ENCODE measurements around the gene ADK. TPM values are rescaled to one million over a fixed set of nuclear protein-coding genes. Genes with fewer than 3 reads are reported as not detected.

ADK gene
- total RNA-seq, 3 donors from 2014 or later: 27.2 to 50.8 (median 40.0) TPM

DNA sequence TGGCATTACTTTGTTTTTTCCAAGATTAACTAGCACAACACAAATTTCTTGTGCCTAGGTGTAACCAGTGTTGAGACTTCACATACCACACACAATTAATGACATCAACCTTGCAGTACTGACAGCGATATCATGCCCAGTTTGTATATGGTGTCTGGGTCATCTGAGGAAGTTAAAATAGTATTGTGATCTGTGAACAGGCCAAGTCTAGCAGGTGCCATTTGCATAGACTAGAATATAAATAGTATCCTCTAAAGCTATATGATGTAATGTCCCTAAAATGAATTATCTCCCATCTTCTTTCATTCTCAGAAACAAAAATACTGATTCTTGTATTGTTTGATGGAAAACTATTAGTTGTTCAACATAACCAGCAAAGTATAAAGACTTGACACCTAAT is 499.6 kb downstream of the ADK start:
- Histone ChIP-seq H3K27ac (no peak overlapping the region), H3K4me3 (no peak overlapping the region), H3K27me3 (no peaks in the 10 kb centered on the region), H3K9me3 (no peaks in the 10 kb centered on the region), H3K36me3 (no peaks in the 10 kb centered on the region), H3K4me1 (no peaks in the 10 kb centered on the region)
- no peak for DNase-seq (ENCODE audit: low spot score in 2 of 2)
- intact Hi-C loops (cut with DNase I; ENCODE audit: low total_unique reads): no loop called here
- TF ChIP-seq, protein P1, sequence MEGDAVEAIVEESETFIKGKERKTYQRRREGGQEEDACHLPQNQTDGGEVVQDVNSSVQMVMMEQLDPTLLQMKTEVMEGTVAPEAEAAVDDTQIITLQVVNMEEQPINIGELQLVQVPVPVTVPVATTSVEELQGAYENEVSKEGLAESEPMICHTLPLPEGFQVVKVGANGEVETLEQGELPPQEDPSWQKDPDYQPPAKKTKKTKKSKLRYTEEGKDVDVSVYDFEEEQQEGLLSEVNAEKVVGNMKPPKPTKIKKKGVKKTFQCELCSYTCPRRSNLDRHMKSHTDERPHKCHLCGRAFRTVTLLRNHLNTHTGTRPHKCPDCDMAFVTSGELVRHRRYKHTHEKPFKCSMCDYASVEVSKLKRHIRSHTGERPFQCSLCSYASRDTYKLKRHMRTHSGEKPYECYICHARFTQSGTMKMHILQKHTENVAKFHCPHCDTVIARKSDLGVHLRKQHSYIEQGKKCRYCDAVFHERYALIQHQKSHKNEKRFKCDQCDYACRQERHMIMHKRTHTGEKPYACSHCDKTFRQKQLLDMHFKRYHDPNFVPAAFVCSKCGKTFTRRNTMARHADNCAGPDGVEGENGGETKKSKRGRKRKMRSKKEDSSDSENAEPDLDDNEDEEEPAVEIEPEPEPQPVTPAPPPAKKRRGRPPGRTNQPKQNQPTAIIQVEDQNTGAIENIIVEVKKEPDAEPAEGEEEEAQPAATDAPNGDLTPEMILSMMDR (IDR thresholded peaks at IDR 0.05): no peak
- TF ChIP-seq POLR2A (IDR thresholded peaks at IDR 0.05) (no peak), POLR2AphosphoS5 (IDR thresholded peaks at IDR 0.05) (no peak)

DNA sequence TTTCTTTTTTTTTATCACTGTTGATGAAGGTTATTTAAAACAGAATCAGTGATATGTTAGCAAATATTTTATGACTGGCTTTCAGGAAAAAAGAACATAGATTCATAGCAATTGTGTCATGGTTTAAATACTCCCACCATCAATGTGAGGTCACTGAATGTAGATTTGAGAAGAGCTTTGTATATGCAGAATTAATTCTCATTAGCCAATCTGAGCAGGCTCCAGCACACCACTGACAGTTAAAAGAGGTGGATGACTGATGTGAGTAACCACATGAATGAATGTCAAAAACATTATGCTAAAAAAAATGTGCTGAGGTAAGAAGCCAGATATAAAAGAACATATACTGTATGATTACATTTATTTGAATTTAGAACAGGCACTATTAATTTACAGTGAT is 500.5 kb downstream of the ADK start:
- H3K27ac ChIP-seq: no peak overlapping the region
- H3K36me3 ChIP-seq: no peaks in the 10 kb centered on the region
- H3K9me3 ChIP-seq: no peaks in the 10 kb centered on the region
- H3K27me3 ChIP-seq: no peaks in the 10 kb centered on the region
- DNase-seq (ENCODE audit: low spot score in 2 of 2): no peak
- H3K4me3 ChIP-seq: no peak overlapping the region
- TF ChIP-seq POLR2AphosphoS5 (IDR thresholded peaks at IDR 0.05) (no peak), POLR2A (IDR thresholded peaks at IDR 0.05) (no peak)
- TF ChIP-seq, protein P1 (IDR thresholded peaks at IDR 0.05): no peak
- H3K4me1 ChIP-seq: no peaks in the 10 kb centered on the region
- intact Hi-C loops (cut with DNase I; ENCODE audit: low total_unique reads): no loop called here

DNA sequence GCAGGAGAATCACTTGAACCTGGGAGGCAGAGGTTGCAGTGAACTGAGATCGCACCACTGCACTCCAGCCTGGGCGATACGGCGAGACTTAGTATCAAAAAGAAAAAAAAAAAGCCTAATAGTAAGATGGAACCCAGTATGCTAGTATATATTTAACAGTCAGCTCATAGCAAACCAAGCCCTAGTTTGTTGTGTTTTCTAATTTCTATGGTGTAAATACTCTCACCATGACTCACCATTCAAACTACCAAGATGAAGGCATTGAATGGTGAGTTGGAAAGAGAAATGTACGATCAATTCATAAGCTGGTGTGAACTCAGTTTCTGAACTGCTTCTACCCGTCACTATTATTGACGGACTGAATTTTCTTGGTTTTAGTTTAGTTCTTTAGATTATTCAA is 501.6 kb downstream of the ADK start:
- H3K36me3 ChIP-seq: no peaks in the 10 kb centered on the region
- H3K27me3 ChIP-seq: no peaks in the 10 kb centered on the region
- H3K4me3 ChIP-seq: no peak overlapping the region
- intact Hi-C loops (cut with DNase I; ENCODE audit: low total_unique reads): no loop called here
- H3K27ac ChIP-seq: no peak overlapping the region
- H3K4me1 ChIP-seq: no peaks in the 10 kb centered on the region
- no peak for DNase-seq (ENCODE audit: low spot score in 2 of 2)
- H3K9me3 ChIP-seq: no peaks in the 10 kb centered on the region
- TF ChIP-seq POLR2AphosphoS5 (IDR thresholded peaks at IDR 0.05) (no peak), POLR2A (IDR thresholded peaks at IDR 0.05) (no peak)
- TF ChIP-seq, protein P1 (IDR thresholded peaks at IDR 0.05): no peak

DNA sequence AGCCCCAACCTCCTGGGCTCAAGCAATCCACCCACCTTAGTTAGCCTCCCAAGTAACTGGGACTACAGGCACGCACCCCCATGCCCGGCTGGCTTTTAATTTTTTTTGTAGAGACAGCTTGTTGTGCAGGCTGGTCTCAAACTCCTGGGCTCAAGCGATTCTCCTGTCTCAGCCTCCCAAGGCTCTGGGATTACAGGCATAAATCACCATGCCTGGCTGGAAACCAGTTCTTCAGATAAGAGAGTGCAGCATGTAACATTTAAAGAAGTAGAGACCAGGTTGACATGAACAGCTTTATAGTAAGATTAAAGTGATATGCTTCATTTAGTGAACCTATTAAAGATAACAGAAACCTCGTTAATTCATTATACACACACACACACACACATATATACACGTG is 507.5 kb downstream of the ADK start:
- Histone ChIP-seq H3K4me1 (no peaks in the 10 kb centered on the region), H3K4me3 (no peak overlapping the region), H3K27ac (no peak overlapping the region), H3K27me3 (no peaks in the 10 kb centered on the region), H3K36me3 (no peaks in the 10 kb centered on the region), H3K9me3 (no peaks in the 10 kb centered on the region)
- no peak for TF ChIP-seq POLR2AphosphoS5 (IDR thresholded peaks at IDR 0.05)
- TF ChIP-seq, protein P1 (IDR thresholded peaks at IDR 0.05): no peak
- no peak for TF ChIP-seq POLR2A (IDR thresholded peaks at IDR 0.05)
- intact Hi-C loops (cut with DNase I; ENCODE audit: low total_unique reads): no loop called here
- no peak for DNase-seq (ENCODE audit: low spot score in 2 of 2)

DNA sequence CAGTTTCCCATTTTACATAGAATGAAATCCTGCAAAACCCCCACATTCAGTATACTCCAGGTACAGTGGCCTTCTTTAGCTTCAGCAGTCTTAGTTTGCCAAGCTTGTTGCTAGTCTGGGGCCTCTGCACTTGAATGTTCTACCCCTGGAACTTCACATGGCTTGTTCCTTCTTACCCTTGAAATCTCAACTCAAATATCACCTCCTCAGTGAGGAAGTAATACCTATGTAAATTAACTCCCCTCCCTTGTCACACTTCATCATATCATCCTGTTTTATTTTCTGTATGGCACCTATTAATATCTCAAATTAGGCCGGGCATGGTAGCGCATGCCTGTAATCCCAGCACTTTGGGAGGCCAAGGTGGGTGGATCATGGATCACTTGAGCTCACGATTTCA is 511.6 kb downstream of the ADK start:
- TF ChIP-seq POLR2A (IDR thresholded peaks at IDR 0.05): no peak
- no peak for TF ChIP-seq POLR2AphosphoS5 (IDR thresholded peaks at IDR 0.05)
- TF ChIP-seq, protein P1 (IDR thresholded peaks at IDR 0.05): no peak

More for the DNA sequence above, 511.6 kb downstream of the ADK start:
- Histone ChIP-seq H3K4me1 (no peaks in the 10 kb centered on the region), H3K27ac (no peak overlapping the region), H3K9me3 (no peaks in the 10 kb centered on the region), H3K27me3 (no peaks in the 10 kb centered on the region), H3K4me3 (no peak overlapping the region), H3K36me3 (no peaks in the 10 kb centered on the region)
- intact Hi-C loops (cut with DNase I; ENCODE audit: low total_unique reads): no loop called here
- no peak for DNase-seq (ENCODE audit: low spot score in 2 of 2)

Measured in breast epithelium (tissue), 4 donors.